Activated T-helper 1 cell treated with anti-CD3 and anti-CD28 coated beads, Interleukin-2, amount 50 U/mL, for 16 hours (primary cell): Measurements from ENCODE around the gene PLA2G7.
"Not testable (repeated sequence)": the region's sequence is repeated elsewhere in the genome, so short reads cannot be mapped to it uniquely, and the experiment has no call there.

ENCODE experiments used
- DNase-seq, 2 donors: peaks; one replicate each; pipeline ENCODE4 v3.0.0-alpha.2; 2020; ENCODE audit warnings: low read depth in 1 of 2, low spot score in 1 of 2

The PLA2G7 gene

GRCh38 chr6:46734867-46735719 lies at the start of gene PLA2G7:
TSS of gene PLA2G7 (minus strand) at chr6:46735375. CDS start at chr6:46722891, 12,484 bp downstream.
- DNase-seq, result no peak

- no peak for DNase-seq
Observed at GRCh38 chr6:46784535-46784934, 49.4 kb upstream of the PLA2G7 start.

GRCh38 chr6:46781478-46782378 lies 46.6 kb upstream of the PLA2G7 start:
- no peak for DNase-seq

GRCh38 chr6:46777476-46778346 lies 42.5 kb upstream of the PLA2G7 start:
- no peak for DNase-seq

GRCh38 chr6:46776070-46776712 lies 41.0 kb upstream of the PLA2G7 start:
- DNase-seq, result no peak

- DNase-seq, result not testable (repeated sequence)
Observed at GRCh38 chr6:46774736-46775135, 39.6 kb upstream of the PLA2G7 start.

GRCh38 chr6:46773201-46773855 lies 38.2 kb upstream of the PLA2G7 start:
- DNase-seq, result no peak

- DNase-seq, result no peak
Observed at GRCh38 chr6:46772762-46773161, 37.6 kb upstream of the PLA2G7 start.

- no peak for DNase-seq
Observed at GRCh38 chr6:46772016-46772415, 36.8 kb upstream of the PLA2G7 start.

- DNase-seq, result no peak
Observed at GRCh38 chr6:46764961-46765360, 29.8 kb upstream of the PLA2G7 start.

- DNase-seq, result not testable (repeated sequence)
Observed at GRCh38 chr6:46764280-46764679, 29.1 kb upstream of the PLA2G7 start.

GRCh38 chr6:46763466-46763865 lies 28.3 kb upstream of the PLA2G7 start:
- DNase-seq, result no peak

GRCh38 chr6:46760925-46761324 lies 25.8 kb upstream of the PLA2G7 start:
- DNase-seq, result no peak

GRCh38 chr6:46758960-46759753 lies 24.0 kb upstream of the PLA2G7 start:
- DNase-seq, result no peak

GRCh38 chr6:46757214-46757596 lies 22.0 kb upstream of the PLA2G7 start:
- DNase-seq, result no peak

GRCh38 chr6:46756469-46757213 lies 21.5 kb upstream of the PLA2G7 start:
- DNase-seq, result no peak

GRCh38 chr6:46755865-46756264 lies 20.7 kb upstream of the PLA2G7 start:
- DNase-seq, result no peak

- no peak for DNase-seq
Observed at GRCh38 chr6:46751658-46752057, 16.5 kb upstream of the PLA2G7 start.

- no peak for DNase-seq
Observed at GRCh38 chr6:46749731-46750130, 14.6 kb upstream of the PLA2G7 start.
